Esophagus squamous epithelium (tissue), 4 donors: Measurements from ENCODE around the gene PCDHGB2.

Experiments
- CTCF ChIP-seq, 6 experiments: fragments of 450-650 bp in 4 of 6; fragments of 200-600 bp in 2 of 6; sonication (generic) in 2 of 6; IDR thresholded peaks; one replicate each; pipeline ENCODE4 v1.5.1; 2016 to 2019; ENCODE audit warnings: antibody characterized with exemption in 6 of 6, mild to moderate bottlenecking in 4 of 6, moderate library complexity in 4 of 6
- POLR2A ChIP-seq, 4 donors: fragments of 450-650 bp; IDR thresholded peaks; one replicate each; pipeline ENCODE4 v1.6.1; 2017; ENCODE audit warnings: antibody characterized with exemption in 4 of 4, mild to moderate bottlenecking in 4 of 4, moderate library complexity in 3 of 4

- TF ChIP-seq POLR2A (IDR thresholded peaks at IDR 0.05): no peak
- TF ChIP-seq CTCF (IDR thresholded peaks at IDR 0.05): no peak
Observed at GRCh38 chr5:141398608-141399007, 38.8 kb downstream of the PCDHGB2 start.
